HuH-7.5 (cell line): ENCODE measurements around the gene IMMP2L.

Experiments used
- DNase-seq: peaks from one replicate; pipeline ENCODE4 v3.0.0; 2011; ENCODE audit warnings: low spot score

The IMMP2L gene

DNA sequence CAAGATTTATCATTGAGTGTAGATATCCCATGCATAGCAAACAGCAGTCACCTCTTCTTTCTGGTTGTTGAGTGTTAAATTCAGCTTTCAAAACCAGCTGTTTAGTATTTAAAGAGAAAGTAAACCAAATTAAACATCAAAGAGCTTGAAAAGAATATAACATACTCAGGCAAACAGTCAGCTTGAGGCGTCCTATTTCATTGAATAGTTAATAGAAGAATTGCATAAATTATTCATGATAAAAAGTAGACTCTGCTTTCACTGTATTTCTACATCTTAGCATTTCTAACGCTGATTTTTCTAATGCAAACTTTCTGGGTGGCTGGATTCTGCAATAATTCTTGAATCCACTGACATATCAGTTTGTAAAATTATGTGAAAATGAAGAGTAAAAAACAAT is 935.9 kb downstream of the IMMP2L start:
- no peak for DNase-seq

DNA sequence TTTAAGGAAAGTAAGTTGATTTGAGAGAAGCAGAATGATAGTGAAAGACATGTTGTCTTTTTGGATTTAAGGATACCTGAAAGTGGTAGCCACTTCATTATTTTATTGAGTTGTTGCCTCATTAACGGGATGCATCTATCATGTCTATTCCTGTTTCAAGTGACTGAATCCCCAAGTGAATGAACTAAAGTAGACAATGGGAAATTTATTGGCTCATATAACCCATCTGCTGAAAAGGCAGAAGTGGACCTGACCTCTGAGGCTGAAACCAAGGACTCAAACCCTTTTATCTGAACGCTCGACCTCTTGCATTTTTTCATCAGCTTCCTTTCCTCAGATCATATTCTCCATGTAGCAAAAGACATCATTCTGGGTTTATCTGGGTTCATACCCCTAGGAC is 937.0 kb downstream of the IMMP2L start:
- DNase-seq, result no peak

DNA sequence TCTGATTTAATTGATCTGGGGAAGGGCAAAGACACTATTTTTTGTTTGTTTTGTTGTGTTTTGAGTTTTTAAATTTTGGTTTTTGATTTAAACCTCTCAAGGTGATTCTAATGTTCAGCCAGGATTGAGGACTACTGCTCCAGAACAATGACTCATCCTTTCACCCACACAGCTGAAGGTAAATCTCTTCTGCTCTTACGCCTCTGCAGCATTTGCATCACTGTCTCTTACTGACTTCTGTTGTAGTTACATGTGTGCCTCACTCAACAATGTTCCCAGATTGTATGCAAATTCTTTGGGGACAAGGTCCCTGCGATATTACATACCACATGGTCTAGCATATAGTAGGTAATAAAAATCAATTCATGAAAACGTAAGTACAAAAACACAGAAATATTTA is 938.9 kb downstream of the IMMP2L start:
- no peak for DNase-seq

DNA sequence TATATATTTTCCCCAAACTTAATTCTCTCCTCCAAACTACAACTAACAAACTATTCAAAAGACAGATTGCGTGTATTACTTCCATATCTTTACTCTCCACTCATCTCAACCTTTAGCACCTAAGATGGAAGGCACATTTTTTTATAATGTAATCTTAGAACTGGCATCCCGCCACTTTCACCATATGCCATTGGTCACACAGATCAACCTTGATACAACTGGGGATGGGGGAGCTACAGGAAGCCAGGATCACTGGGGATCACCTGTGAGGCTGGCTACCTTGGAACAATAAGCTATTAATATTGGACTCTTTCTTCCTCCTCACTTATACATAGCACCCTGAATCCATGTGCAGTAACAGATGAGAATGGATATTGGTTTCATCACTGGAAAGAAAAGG is 941.0 kb downstream of the IMMP2L start:
- DNase-seq, result no peak

DNA sequence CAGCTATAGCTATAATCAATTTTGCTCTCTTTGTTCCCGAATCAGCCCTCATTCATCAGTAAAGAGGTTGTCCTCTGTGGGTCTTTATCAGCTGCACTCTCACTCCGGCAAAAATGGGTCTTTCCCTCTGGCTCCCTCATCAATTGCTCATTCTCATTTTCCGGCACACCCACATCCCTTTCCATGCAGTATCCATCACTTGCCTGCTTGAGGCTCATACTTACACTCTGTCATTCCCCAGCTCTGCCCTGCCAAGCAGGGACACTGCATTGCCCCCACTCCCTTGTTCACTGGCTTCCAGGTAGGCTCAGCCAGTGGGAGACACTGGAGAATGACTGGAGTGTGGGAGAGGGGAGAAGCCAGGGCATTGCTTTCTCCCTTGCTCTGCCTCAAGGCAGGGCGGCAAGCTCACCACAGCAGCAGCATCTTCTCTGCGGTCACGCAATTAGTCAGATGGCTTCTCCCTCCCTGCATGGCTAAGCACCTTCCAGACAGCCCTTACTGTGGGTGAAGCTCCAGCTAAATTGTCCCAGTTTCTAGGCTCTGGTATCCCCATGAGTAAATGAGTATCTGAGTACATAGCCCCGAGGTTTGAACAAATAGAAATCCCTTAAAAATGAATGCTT is 942.1 kb downstream of the IMMP2L start:
- no peak for DNase-seq
